KOPT-K1 (cell line): ENCODE data around the gene LYST.
"Not testable (repeated sequence)": the region's sequence is repeated elsewhere in the genome, so short reads cannot be mapped to it uniquely, and the experiment has no call there.

Source experiments
- H3K27ac ChIP-seq: fragments of 200-600 bp; sonication (generic); 2 replicates; pipeline ENCODE4 v1.5.1; 2016; ENCODE audit warnings: antibody characterized with exemption, mild to moderate bottlenecking, low read depth, low read length; ENCODE audit not compliant: poor library complexity, severe bottlenecking
- H3K36me3 ChIP-seq: fragments of 200-600 bp; sonication (generic); 2 replicates; pipeline ENCODE4 v1.5.1; 2017; ENCODE audit warnings: antibody characterized with exemption, mild to moderate bottlenecking, low read length, moderate library complexity; ENCODE audit not compliant: insufficient read depth
- H3K9me3 ChIP-seq: fragments of 200-600 bp; sonication (generic); 2 replicates; pipeline ENCODE4 v1.5.1; 2017; ENCODE audit warnings: antibody characterized with exemption, low read length, mild to moderate bottlenecking; ENCODE audit not compliant: insufficient read depth, poor library complexity, severe bottlenecking

Gene LYST

DNA sequence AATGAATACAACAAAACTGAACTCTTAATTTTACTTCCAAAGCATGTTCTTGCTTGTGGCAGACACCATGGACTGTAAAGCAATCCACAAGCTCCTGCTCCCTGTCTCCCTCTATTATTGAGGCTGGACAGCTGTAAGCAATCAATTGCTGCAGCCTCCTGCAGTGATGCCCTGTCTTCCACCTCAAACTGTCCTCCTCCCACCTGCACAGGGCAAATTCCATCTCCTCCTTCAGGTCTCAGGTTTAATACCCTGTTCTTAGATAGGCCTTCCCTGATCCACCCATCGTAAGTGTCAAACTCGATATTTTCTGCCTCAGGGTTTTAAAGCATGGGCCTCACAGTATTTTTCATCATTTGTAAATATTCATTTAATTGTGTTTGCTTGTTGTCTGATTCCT, 81.8 kb downstream of the LYST start:
- no peak overlapping the region for H3K27ac ChIP-seq
- H3K36me3 ChIP-seq: no peaks in the 10 kb centered on the region
- H3K9me3 ChIP-seq: no peaks in the 10 kb centered on the region

DNA sequence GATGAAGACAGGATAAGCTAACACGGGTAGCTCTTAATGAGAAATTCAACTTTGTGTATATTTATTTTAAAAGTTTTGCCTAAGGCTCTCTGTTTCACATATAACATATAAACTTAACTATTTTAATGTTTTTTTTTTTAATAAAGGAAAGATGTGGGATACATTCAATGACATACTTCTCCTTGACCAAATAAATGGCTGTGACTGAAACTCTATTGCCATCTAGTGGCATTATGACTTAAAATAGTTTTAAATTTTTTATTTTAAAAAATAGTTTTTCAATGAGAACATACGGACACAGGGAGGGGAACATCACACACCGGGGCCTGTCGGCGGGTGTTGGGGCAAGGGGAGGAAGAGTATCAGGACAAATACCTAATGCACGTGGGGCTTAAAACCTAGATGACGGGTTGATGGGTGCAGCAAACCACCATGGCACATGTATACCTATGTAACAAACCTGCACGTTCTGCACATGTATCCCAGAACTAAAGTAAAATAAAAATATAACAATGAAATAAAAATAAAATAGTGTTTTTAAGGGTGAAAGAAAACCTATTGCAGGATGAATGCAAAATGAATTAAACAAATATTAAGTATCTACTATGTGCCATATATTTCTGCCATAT, 83.4 kb downstream of the LYST start:
- H3K27ac ChIP-seq: no peak overlapping the region
- no peaks in the 10 kb centered on the region for H3K36me3 ChIP-seq
- H3K9me3 ChIP-seq: no peaks in the 10 kb centered on the region

- Histone ChIP-seq H3K36me3 (no peaks in the 10 kb centered on the region), H3K27ac (no peak overlapping the region), H3K9me3 (no peaks in the 10 kb centered on the region)
These were observed 84.1 kb downstream of the LYST start for GRCh38 chr1:235782601-235783000.

DNA sequence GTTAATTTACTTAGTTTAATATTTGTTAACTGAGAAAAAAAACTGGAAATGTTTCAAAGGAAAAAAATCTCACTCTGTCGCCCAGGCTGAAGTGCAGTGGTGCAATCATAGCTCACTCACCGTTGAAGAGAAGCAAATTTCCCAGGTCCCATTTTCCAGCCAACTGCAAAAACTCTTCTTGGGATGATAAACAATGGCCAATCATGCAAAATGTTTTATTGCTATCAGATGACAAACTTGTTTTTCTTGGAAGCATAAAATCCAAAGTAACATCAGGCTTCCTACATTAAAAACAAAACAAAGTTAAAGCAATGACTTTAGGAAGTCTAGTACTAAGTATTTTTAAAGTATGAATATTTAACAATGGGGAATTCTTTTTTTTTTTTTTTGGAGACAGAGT, 84.9 kb downstream of the LYST start:
- Histone ChIP-seq H3K36me3 (no peaks in the 10 kb centered on the region), H3K27ac (no peak overlapping the region), H3K9me3 (no peaks in the 10 kb centered on the region)

DNA sequence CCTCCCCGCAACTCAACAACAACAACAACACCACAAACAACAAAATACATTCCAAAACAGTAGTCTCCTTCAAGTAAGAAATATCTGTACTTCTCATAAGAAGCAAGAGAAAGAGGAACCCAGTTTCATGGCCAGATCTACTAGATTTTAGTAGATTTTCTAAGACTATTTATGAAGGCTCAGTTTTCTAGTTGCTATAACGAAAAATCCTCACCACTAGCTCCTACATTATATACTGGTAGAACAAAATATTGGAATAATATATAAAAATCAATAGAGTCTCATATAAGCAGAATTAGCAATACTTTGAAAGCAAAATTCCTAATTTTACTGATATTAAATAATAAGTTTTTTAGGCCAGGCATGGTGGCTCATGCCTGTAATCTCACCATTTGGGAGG, 86.9 kb downstream of the LYST start:
- H3K27ac ChIP-seq: no peak overlapping the region
- no peaks in the 10 kb centered on the region for H3K36me3 ChIP-seq
- no peaks in the 10 kb centered on the region for H3K9me3 ChIP-seq

DNA sequence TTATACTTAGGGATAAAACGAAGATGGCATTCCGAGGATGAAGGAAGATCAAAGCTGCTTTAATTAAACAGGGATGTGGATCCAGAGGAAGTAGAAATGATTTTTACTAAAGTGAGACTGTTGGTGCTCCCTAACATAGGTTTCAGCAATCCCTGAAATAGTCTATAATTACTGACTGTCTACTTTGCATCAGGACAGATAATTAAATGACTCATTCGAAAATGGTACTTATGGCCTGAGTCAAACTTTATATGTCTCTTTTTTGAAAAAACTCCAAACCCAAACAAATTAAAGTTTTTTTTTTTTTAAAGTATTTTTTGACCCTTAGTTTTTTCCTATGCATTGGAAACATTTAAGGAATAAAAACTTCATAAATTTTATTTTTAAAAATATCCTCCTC, 90.3 kb downstream of the LYST start:
- no peak overlapping the region for H3K27ac ChIP-seq
- H3K9me3 ChIP-seq: no peaks in the 10 kb centered on the region
- no peaks in the 10 kb centered on the region for H3K36me3 ChIP-seq

DNA sequence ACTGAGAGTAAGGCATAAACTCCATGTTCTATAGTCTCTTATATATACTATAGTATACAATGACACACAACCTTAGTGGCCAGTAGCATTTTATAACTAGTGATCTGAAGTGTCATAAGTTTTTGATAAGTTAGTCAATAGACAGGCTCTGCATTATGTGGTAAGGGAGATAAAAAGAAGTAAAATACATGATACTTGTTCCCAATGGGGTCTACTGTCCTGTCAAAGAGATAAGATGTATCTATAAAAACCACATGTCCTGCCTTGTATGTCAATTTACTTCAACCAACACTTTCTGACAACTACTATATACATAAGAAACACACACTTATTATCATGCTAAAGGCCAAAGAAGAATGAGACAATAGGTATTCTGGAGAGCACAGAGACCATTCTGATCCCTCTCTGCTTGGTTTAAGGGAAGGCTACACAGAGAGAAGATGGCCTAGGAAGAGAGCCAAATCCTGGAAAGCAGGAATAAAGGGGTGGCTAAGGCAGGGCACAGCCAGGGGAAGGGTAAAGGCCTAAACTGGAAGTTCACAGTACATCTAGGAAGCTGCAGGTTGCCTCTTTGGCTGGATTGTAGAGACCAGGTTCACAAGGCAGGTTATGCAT, 91.4 kb downstream of the LYST start:
- H3K9me3 ChIP-seq: no peaks in the 10 kb centered on the region
- H3K27ac ChIP-seq: no peak overlapping the region
- no peaks in the 10 kb centered on the region for H3K36me3 ChIP-seq

DNA sequence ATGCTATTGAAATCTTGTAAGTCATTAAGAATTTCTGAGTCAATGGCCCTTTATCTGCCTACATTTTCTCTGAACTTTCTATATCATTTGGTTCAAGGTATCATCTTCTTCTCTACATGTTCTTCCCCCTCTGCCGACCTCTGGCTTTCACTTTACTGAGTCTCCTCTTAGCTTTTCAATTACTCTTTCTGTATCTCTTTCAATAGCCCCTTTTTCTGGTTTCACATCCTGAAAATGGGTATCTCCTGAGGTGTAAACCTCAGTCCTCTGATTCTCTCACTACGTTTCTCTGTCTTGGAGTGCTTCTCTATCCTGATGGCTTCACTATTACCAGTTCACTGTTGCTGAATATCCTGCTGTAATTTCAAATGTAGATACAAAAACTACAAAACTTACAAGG, 98.9 kb downstream of the LYST start:
- Histone ChIP-seq H3K36me3 (no peaks in the 10 kb centered on the region), H3K27ac (no peak overlapping the region), H3K9me3 (no peaks in the 10 kb centered on the region)

- H3K9me3 ChIP-seq: no peaks in the 10 kb centered on the region
- no peaks in the 10 kb centered on the region for H3K36me3 ChIP-seq
- H3K27ac ChIP-seq: no peak overlapping the region
These were observed 99.9 kb downstream of the LYST start for GRCh38 chr1:235766794-235767285.

DNA sequence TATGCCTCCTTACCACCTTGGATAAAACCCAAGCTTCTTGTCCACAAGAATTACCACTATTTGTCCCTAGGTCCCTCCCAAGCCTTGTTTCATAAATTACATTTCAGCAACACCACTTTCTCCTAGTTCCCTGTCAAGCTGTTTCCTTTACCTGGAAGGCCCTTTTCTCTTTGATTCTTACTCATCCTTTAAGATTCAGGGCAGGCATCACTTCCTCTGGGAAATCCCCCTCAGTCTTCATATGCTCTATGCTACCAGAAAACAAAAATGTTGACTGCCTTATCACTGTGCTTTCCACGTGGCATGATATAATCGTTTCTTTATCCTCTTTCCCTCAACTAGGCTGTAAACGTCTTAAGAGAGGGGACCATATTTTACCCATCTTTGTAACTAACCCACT, 102.7 kb downstream of the LYST start:
- Histone ChIP-seq H3K27ac (no peak overlapping the region), H3K9me3 (no peaks in the 10 kb centered on the region), H3K36me3 (no peaks in the 10 kb centered on the region)

GRCh38 chr1:235759336-235759735, 107.4 kb downstream of the LYST start:
- Histone ChIP-seq H3K36me3 (no peaks in the 10 kb centered on the region), H3K9me3 (no peaks in the 10 kb centered on the region), H3K27ac (no peak overlapping the region)

GRCh38 chr1:235758931-235759330, 107.8 kb downstream of the LYST start:
- no peaks in the 10 kb centered on the region for H3K36me3 ChIP-seq
- no peaks in the 10 kb centered on the region for H3K9me3 ChIP-seq

GRCh38 chr1:235757587-235758096, 109.1 kb downstream of the LYST start:
- Histone ChIP-seq H3K9me3 (no peaks in the 10 kb centered on the region), H3K27ac (no peak overlapping the region)

More at GRCh38 chr1:235758931-235759330, 107.8 kb downstream of the LYST start:
- H3K27ac ChIP-seq: no peak overlapping the region

GRCh38 chr1:235754186-235754585, 112.5 kb downstream of the LYST start:
- H3K27ac ChIP-seq, H3K36me3 ChIP-seq, H3K9me3 ChIP-seq: not testable (repeated sequence)

More at GRCh38 chr1:235757587-235758096, 109.1 kb downstream of the LYST start:
- H3K36me3 ChIP-seq: no peaks in the 10 kb centered on the region

DNA sequence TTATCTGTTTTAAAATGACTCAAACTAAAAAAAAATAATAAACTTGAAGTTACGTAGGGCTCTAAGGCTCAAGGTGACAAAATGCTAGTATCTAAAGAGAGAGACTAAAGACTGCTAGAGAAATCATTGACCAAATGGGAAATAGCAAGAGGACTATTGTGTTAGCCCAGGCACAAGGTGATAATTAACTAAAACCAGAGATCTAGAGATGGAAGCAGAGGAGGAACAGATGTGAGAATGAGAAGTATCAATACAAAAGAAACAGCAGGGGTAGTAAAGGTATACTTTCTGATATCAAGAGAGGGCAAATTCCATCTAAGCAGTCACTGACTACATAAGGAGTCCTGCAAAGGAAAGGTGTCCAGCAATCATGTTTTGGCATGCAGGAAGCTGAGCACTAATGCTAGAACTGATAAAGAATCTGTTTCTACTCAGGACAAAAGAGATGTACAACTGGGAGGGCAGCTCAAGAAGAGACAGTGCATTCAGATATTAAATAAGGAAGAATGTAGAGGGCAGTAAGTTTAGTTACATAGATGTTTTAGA, 116.9 kb downstream of the LYST start:
- no peaks in the 10 kb centered on the region for H3K36me3 ChIP-seq
- no peak overlapping the region for H3K27ac ChIP-seq
- no peaks in the 10 kb centered on the region for H3K9me3 ChIP-seq

DNA sequence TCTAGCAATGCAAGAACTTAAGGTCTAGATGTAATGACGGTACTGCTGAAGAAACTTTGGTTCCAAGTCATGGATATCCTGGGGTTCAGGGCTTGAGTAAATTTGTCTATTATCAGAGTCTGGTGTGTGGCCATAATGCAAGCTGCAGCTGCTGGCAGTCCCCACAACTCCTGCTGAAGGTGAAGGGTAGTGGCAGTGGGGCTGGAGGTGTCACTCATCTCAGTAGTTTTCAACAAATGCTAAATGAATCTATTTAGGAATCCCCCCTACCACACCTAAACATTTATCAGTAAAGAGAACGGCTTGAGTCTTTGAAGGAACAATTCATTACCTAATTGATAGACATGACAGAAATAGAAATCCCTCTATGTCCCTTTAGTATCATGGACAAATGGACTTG, 118.0 kb downstream of the LYST start:
- no peak overlapping the region for H3K27ac ChIP-seq
- no peaks in the 10 kb centered on the region for H3K9me3 ChIP-seq
- H3K36me3 ChIP-seq: no peaks in the 10 kb centered on the region
